HG03060 (cell line): ENCODE data around the gene CCDC28A.

Source experiments
- ATAC-seq: cut with Tn5 transposase; IDR thresholded peaks from one replicate; pipeline ENCODE4 v1.9.1; 2021; ENCODE audit warnings: low read depth, moderate number of reproducible peaks; ENCODE audit not compliant: unreplicated experiment

The CCDC28A gene

DNA sequence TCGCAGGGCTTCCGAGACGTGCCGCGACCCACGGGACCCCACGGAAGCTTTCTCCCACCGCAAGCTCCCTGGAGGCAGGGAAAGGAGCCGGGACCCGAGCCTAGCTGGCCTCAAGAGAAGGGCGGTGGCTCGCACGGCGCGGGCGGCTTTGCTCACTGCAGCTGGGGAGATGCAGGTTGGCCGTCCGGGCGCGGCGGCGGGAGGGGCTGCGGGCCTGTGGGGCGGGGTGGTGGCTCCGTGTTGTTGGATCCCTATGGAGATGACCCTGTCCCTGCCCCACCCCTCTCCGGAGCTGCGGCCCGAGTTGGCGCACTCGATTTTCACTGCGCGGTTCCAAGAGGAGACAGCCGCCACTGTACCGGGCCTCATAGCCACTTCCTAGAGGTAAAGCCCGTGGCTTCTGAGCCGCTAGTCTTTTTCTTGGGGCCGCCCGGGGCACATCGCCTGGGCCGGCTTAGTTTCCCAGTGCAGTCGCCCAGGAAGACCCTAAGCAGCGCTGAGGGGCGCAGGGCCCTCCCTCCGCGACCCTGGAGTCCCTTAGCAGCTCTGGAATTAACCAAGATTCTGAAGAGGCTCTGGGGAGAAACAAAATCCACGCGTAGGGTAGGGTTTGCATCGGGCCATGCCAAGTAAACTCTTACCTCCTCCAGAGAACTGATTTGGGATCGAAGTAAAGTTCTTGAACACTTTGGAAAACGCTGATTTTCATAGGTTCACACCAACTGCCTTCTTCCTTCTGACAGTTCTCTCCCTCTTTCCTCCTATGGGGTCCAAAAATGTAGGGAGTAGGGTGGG, 22.4 kb downstream of the CCDC28A start, which contains the start of gene ECT2L:
Gene ECT2L (plus strand): TSS at position 279 of the 795 bp plus-strand sequence. CDS start 17,188 bp downstream, outside the sequence.
- no peak for ATAC-seq

GRCh38 chr6:138796771-138797170, 23.2 kb downstream of the CCDC28A start:
- no peak for ATAC-seq

- no peak for ATAC-seq
Observed at GRCh38 chr6:138797806-138798446, 24.4 kb downstream of the CCDC28A start.

DNA sequence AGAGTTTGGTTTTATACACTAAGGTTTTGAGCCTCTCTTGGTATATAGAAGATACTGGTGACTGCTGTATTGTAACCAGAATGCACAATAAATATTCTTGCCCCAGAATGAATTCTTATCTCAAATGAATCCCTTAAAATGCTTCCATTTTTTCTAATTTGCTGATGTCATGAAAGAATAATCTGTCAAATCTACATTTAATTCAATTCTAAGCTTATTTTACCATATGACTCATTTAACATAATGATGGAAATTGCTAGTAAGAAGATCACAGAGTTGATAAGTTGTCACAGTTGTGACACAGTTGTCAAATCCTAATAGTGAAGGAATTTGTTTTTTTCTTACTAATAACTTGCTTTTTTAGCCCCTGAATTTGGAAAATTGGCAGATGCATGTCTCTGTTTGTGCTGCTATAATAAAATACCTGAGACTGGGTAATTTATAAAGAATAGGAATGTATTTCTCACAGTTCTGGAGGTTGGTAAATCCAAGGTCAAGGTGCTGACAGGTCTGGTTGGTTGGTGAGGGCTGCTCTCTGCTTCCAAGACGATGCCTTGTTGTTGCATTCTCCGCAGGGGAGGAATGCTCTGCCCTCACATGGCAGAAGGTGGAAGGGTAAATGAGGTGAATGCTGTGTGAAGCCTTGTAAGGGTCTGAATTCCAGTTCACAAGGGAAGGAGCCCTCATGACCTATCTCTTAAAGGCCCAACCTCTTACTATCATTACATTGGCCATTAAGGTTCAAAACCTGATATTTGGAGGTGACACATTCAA, 27.0 kb downstream of the CCDC28A start:
- no peak for ATAC-seq

- no peak for ATAC-seq
Observed at GRCh38 chr6:138803331-138803730, 29.8 kb downstream of the CCDC28A start.

GRCh38 chr6:138803861-138804260, 30.3 kb downstream of the CCDC28A start:
- no peak for ATAC-seq

GRCh38 chr6:138805016-138805765, 31.6 kb downstream of the CCDC28A start:
- no peak for ATAC-seq

DNA sequence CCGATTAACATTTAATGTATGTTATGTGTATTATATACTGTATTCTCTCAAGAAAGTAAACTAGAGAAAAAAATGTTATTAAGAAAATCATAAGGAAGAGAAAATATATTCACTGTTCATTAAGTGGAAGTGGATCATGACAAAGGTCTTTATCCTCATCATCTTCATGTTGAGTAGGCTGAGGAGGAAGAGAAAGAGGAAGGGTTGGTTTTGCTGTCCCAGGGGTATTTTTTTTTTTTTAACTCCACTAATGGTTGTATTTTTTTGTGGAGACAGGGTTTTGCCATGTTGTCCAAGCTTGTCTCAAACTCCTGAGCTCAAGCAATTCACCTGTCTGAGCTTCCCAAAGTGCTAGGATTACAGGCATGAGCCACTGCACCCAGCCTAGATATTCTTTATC, 33.3 kb downstream of the CCDC28A start:
- no peak for ATAC-seq

- no peak for ATAC-seq
Observed at GRCh38 chr6:138809677-138810076, 36.1 kb downstream of the CCDC28A start.

- ATAC-seq: no peak
Observed at GRCh38 chr6:138811866-138812265, 38.3 kb downstream of the CCDC28A start.

- ATAC-seq: no peak
Observed at GRCh38 chr6:138814179-138814834, 40.7 kb downstream of the CCDC28A start.

- no peak for ATAC-seq
Observed at GRCh38 chr6:138815221-138815620, 41.7 kb downstream of the CCDC28A start.

DNA sequence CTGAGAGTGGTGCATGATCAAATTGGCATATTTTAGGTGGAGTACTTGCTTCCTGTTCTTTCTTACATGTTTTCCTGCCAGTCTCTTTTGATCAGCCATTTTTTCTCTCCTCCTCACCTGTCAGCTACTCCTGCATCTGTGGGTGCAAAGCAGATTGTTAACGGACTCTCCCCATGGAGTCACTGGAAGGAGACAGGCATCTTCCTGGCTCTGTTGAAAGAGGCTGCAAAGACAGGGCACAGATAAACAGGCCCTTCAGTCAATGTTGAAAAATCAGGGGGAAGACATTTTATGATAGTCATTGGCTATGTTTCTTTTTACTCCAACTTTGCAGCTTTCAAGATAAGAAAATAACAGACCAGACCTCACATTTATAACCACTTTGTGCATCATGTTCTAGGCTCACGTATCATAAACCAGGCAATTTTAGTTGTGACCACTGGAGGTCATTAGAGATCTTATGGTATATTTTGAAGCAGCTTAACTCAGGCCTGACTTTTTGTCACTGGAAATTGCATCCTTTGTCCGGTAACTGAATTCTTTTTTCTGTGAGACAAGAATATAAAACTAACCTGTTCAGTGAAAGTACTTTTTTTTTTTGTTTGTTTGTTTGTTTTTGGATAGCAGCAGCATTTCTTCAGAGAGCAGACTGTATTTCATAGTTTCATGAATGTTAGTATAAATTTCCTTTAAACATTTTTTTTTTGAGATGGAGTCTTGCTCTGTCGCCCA, 42.4 kb downstream of the CCDC28A start:
- ATAC-seq: no peak

GRCh38 chr6:138817799-138818198, 44.2 kb downstream of the CCDC28A start:
- ATAC-seq: no peak

- no peak for ATAC-seq
Observed at GRCh38 chr6:138818496-138819194, 45.1 kb downstream of the CCDC28A start.

DNA sequence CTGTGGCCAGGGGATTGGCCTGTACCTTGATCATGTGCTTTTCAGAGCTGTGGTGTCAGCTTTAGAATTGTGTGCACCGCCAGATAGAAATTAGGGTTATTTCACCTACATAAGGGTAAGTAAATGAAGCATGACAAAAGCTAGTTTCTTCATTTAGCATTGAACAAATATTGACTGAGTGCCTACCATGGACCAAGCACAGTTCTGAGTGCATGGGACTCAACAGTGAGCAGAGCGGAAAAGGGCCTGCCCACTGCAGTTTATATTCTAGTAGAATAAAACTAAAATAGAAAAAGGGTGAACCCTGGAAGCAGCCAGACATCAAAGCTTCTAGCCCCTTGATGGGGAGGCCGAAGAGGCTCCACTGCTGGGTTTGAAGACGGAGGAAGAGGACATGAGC, 48.0 kb downstream of the CCDC28A start:
- ATAC-seq: no peak

GRCh38 chr6:138824482-138825144, 51.0 kb downstream of the CCDC28A start:
- ATAC-seq: no peak

GRCh38 chr6:138830248-138830647, 56.7 kb downstream of the CCDC28A start:
- ATAC-seq: no peak
